IPS-18a (cell line): ENCODE results near the gene PQBP1.
A peak's percentile ranks its signal among the peaks of the same experiment; 100 is the strongest.

Experiments used
- H3K27ac ChIP-seq: one replicate; pipeline ENCODE4 v1.5.1; 2013; ENCODE audit warnings: low read length
- H3K27me3 ChIP-seq: one replicate; pipeline ENCODE4 v1.6.1; 2013; ENCODE audit warnings: mild to moderate bottlenecking, low read length; ENCODE audit not compliant: control insufficient read depth, insufficient read depth
- H3K36me3 ChIP-seq: one replicate; pipeline ENCODE4 v1.6.1; 2013; ENCODE audit warnings: low read depth, low read length; ENCODE audit not compliant: control insufficient read depth
- H3K4me1 ChIP-seq: one replicate; pipeline ENCODE4 v1.6.1; 2013; ENCODE audit warnings: low read depth, low read length; ENCODE audit not compliant: control insufficient read depth
- H3K4me3 ChIP-seq: one replicate; pipeline ENCODE4 v1.5.1; 2013; ENCODE audit warnings: low read length
- H3K9ac ChIP-seq: one replicate; pipeline ENCODE4 v1.6.1; 2013; ENCODE audit warnings: mild to moderate bottlenecking, low read length, moderate library complexity
- H3K9me3 ChIP-seq: one replicate; pipeline ENCODE4 v1.6.1; 2013; ENCODE audit warnings: low read depth, low read length; ENCODE audit not compliant: control insufficient read depth

Gene PQBP1

DNA sequence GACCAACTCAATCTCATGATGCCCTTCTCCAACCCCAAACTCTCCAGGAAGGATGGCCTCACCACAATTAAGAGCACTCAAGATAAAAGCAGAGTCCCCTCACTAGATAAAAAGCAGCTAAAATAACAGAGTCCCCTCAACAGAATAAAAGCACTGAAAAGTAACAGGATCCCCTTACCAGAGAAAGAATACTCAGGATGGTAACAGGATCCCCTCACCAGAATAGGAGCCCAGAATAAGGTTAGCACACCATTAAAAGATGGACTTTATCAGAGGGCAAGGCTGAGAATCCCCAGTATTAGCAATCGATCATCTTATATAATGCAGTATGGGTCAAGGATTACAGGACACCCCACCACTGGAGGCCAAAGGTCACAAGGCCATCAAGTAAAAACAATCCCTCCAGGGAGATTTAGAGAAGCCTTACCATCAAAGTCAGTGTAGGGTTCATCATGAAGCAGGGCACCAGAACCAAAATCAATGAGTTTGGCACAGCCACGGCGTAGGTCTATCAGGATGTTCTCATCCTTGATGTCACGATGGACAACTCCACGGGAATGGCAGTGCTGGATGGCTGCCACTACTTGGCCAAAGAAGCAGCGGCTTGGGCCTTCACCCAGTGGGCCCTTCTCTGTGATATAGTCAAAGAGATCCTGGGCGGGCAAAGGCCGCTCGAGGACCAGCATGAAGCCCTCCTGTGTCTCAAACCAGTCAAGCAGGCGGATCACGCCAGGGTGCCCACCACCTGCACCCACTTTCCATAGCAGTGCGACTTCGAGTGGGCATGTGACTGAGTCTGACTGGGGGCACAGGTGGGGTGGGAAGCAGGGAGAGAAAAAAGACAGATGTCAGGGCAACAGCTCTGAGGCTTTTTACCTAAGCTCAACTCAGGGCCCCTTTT, 17.1 kb downstream of the PQBP1 start:
- H3K36me3 ChIP-seq = peaks cover 34% of the 10 kb centered on the region
- no peaks in the 10 kb centered on the region for H3K27me3 ChIP-seq
- no peak overlapping the region for H3K4me3 ChIP-seq
- H3K27ac ChIP-seq = no peak overlapping the region
- peaks cover 4% of the 10 kb centered on the region for H3K9me3 ChIP-seq
- H3K9ac ChIP-seq = no peak overlapping the region
- peaks cover 2% of the 10 kb centered on the region for H3K4me1 ChIP-seq

DNA sequence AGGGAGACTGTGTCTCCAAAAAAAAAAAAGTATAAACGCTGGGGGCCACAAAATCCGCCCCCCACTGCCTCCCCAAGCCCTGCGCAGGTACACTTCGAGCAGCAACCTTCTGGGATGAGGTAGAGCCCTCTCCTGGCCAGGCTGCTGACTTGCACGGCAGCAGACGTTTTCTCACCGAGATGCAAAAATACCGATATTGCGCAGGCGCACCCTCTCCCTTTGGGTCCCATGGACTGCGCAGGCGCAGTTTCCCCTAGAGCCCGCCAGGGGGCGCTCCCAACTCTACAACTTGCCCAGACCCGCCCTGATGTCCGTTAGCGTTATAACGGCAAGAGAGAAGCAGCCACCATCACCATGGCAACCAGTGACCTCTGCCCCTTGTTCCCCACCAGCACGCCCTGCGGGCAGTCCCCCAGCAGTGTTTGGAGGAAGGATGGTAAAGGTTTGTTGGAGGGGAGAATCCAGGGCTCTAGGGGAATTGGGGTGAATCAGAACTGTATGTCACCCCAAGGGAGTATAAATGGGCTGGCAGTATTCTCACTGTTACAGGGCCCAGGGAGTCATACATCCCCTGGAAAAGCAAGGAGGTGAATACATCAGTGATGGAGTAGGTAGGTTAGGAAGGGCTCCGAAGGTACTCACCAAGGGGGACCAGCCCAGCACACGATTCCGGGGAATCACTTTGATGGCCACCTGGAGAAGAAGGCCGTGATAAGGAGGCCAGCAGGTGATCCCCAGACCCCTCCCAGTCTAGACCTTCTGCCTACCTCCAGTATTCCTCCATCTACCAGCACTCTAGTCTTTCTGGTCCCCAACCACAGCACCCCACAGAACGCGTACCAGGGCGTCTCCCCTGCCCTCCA, 19.6 kb downstream of the PQBP1 start:
- no peaks in the 10 kb centered on the region for H3K9me3 ChIP-seq
- no peaks in the 10 kb centered on the region for H3K27me3 ChIP-seq
- peak overlapping the region; percentile 38 for H3K27ac ChIP-seq
- peak overlapping the region; percentile 90 for H3K4me3 ChIP-seq
- H3K36me3 ChIP-seq = peaks cover 34% of the 10 kb centered on the region
- H3K9ac ChIP-seq = peak overlapping the region; percentile 40
- H3K4me1 ChIP-seq = peaks cover 11% of the 10 kb centered on the region

DNA sequence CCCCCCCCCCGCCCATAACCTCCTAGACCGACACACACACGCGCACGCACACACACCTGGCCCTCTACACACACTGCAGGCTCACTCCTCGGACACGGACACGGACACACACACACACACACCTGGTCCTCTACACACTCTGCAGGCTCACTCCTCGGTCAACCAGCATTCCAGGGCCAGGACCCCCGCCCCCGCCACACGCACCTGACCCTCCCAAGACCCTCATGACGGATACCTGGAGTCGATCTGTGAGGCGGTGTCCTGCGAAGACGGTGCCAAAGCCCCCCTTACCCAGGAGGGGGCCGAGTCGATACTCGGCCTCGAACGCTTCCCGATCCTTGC, 20.5 kb downstream of the PQBP1 start:
- no peaks in the 10 kb centered on the region for H3K9me3 ChIP-seq
- H3K27me3 ChIP-seq = no peaks in the 10 kb centered on the region
- peaks cover 11% of the 10 kb centered on the region for H3K4me1 ChIP-seq
- H3K36me3 ChIP-seq = peaks cover 29% of the 10 kb centered on the region
- no peak overlapping the region for H3K27ac ChIP-seq
- H3K4me3 ChIP-seq = peak overlapping the region; percentile 90
- H3K9ac ChIP-seq = peak overlapping the region; percentile 57

DNA sequence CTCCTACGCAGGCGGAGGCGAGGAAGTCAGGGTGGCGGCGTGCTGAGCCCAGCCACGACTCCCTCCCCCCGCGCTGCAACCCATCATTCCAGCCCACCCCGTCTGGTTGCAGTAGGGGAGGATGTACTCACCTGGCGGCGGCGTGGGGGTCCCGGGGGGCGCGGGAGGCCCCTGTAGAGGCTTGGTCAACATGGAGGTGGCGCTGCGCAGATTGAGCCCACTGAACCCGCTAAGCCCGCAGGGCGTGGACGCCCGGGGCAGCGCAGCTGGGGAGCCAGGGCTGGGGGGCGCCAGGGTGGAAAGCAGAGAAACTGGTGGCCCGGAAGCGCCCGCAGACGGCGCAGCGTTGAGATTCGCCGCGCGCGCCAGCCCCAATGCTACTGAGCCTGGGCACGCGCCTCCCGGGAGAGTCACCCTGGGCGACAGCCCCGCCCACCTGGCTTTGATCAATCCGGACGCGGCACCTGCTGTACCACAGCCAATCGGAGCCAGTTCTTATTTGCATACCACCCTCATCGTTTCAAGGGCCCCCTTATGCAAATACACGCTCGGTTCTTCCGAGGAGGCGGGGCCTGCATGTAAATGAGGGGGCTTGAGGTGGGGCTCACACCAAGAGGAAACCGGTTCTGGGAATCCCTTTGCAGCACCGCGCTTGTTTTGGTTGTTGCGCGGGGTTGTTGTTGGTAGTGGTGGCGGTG, 21.1 kb downstream of the PQBP1 start, which contains the start of gene PIM2:
TSS of gene PIM2 (minus strand) at position 382 of the 698 bp plus-strand sequence. CDS start at position 192, 190 bp downstream.
- Histone ChIP-seq H3K4me3 (peak within 1 kb of the TSS; percentile 90), H3K36me3 (peaks cover 26% of the 10 kb centered on the region), H3K9ac (peak within 1 kb of the TSS; percentile 75), H3K9me3 (no peaks in the 10 kb centered on the region), H3K27me3 (no peaks in the 10 kb centered on the region), H3K27ac (peak within 1 kb of the TSS; percentile 55), H3K4me1 (peaks cover 11% of the 10 kb centered on the region)

DNA sequence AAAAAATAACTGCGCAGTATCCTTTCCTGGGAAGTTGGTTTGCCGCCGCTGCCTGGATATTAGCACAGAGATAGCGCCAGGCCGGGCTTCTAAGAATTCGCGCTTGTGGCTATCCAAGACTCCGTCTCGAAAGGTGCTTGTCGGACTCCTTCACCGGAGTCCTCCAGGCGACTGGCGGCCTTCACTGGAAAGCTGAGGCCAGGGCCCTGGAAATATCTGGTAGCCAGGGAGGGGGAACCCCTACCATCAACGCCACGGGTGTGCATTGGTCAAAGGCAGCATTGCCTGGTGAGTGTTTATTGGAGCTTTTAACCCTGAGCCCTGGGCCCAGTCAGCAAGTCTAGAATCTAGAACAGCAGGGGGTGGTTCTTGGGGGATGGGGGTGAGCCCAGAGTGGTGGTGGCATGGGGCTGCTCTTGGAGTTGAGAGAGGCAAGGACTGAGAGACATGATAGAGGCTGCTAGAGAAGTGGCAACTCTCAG, 21.7 kb downstream of the PQBP1 start:
- peaks cover 20% of the 10 kb centered on the region for H3K36me3 ChIP-seq
- peak overlapping the region; percentile 90 for H3K4me3 ChIP-seq
- peaks cover 11% of the 10 kb centered on the region for H3K4me1 ChIP-seq

DNA sequence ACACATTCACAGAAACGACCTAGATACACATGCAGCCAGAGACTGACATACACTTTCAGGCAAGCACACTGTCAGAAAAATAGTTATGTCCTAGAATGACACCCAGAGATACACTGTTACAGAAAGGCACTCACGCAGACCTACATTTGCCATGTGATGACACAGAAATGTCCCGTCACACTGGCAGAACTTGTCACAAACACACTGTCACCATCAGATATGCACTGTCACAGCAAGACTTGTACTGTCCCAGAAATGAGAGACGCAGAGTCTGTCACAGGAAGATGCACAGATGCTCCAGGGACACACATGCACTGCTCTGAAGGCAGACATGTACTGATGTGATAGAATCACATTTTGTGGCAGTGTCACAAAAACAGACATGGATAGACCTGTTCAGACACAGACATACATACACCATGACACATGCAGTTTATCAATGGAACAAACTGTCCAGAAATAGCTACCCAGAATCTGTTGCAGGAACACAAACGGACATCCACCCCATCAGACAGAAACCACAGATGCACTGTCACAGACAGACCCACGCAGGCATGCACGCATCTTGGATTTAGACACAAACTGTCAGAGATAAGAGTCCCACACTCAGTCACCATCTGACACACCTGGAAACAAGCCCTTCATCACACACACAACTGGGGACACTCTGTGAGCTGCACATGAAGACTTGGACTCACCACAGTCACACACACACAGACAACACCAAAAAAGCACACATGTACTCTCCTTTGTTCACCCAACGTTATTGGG, 22.4 kb downstream of the PQBP1 start:
- Histone ChIP-seq H3K27me3 (no peaks in the 10 kb centered on the region), H3K4me1 (peaks cover 11% of the 10 kb centered on the region), H3K27ac (no peak overlapping the region), H3K4me3 (peak overlapping the region; percentile 90), H3K9ac (peak overlapping the region; percentile 75), H3K36me3 (peaks cover 13% of the 10 kb centered on the region), H3K9me3 (no peaks in the 10 kb centered on the region)

More for the DNA sequence above, 21.7 kb downstream of the PQBP1 start:
- H3K27ac ChIP-seq = peak overlapping the region; percentile 55
- H3K27me3 ChIP-seq = no peaks in the 10 kb centered on the region
- peak overlapping the region; percentile 75 for H3K9ac ChIP-seq
- no peaks in the 10 kb centered on the region for H3K9me3 ChIP-seq

DNA sequence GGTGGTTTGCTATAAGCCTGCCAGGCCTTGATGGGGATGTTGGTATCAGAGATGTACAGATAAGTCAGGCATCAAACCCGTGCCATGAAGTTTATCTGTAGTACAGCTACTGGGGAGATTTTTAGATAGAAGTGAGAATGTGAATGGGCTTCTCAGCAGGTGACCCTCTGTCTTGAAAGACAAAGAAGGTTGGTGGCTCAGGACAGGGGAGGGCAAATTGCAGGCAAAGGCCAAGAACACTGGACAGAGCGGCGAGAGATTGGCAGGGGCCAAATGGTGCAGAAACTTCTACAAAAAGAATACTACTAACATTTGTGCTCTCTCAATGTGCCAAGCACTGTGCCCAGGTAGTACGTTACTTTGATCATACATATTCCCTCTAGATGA, 23.0 kb downstream of the PQBP1 start:
- Histone ChIP-seq H3K27me3 (no peaks in the 10 kb centered on the region), H3K4me1 (peaks cover 11% of the 10 kb centered on the region), H3K36me3 (peaks cover 14% of the 10 kb centered on the region), H3K4me3 (peak overlapping the region; percentile 90), H3K9ac (peak overlapping the region; percentile 13), H3K27ac (no peak overlapping the region), H3K9me3 (no peaks in the 10 kb centered on the region)

DNA sequence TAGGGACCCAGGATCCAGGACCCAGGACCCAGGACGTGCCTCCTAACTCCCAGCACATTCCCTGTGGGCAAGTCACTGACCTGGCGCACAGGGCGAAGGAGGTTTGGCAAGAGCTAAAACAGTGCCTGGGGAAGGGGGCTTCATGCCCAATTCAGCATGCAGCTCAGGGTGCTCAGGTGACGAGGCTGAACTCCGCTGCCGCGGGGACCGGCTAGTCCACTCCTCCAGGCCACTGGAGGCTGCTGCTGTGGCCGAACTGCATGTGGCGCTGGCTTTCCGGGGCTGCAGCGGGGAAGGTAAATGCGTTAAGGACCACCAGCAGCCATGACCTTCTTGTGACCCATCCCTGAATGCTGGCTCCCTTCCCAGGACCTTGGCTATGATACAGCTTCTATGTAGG, 26.0 kb downstream of the PQBP1 start:
- H3K4me1 ChIP-seq = peaks cover 20% of the 10 kb centered on the region
- no peaks in the 10 kb centered on the region for H3K27me3 ChIP-seq
- H3K9ac ChIP-seq = no peak overlapping the region
- no peaks in the 10 kb centered on the region for H3K9me3 ChIP-seq
- no peak overlapping the region for H3K4me3 ChIP-seq
- no peak overlapping the region for H3K27ac ChIP-seq
- peaks cover 8% of the 10 kb centered on the region for H3K36me3 ChIP-seq

DNA sequence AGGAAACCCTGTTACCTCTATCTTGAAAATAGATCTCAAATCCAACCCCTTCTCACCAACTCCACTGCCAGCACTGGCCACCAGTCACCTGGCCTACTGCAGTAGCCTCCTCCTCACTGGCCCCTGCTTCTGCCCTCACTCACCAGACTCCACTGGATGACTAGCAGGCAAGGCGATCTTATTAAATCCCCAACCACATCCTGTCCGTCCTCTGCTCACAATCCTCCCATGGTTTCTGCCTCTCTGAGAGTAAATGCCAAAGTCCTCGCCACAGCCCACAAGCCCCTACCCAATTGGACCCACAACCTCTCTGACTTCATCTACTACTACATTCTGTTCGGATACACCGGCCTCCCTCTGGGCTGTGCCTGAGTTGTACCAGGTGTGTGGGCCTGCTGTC, 26.5 kb downstream of the PQBP1 start:
- peaks cover 20% of the 10 kb centered on the region for H3K4me1 ChIP-seq
- no peak overlapping the region for H3K4me3 ChIP-seq
- no peak overlapping the region for H3K27ac ChIP-seq
- H3K9ac ChIP-seq = no peak overlapping the region
- H3K27me3 ChIP-seq = no peaks in the 10 kb centered on the region
- peaks cover 8% of the 10 kb centered on the region for H3K36me3 ChIP-seq
- H3K9me3 ChIP-seq = no peaks in the 10 kb centered on the region

DNA sequence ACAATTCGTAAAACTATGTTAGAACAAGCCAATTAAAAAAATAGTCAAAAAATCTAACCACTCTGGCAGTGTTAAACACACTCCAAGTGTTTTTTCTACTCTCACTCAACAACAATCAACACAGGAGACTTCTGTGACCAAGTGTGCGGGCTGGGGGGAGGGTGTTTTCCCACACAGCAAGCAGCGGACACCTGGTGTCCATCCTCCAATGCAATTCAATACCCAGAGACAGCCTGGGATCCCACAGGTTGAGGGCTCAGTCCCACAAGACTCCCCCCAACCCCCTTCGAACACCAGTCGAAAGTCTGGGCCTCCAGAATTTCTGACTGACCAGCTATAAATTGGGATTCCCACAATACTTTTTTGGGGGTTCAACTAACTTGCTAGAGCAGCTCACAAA, 29.4 kb downstream of the PQBP1 start:
- peak overlapping the region; percentile 40 for H3K4me3 ChIP-seq
- H3K36me3 ChIP-seq = peaks cover 13% of the 10 kb centered on the region
- H3K4me1 ChIP-seq = peaks cover 9% of the 10 kb centered on the region
- peak overlapping the region; percentile 10 for H3K9ac ChIP-seq
- no peaks in the 10 kb centered on the region for H3K27me3 ChIP-seq
- peak overlapping the region; percentile 57 for H3K27ac ChIP-seq
- no peaks in the 10 kb centered on the region for H3K9me3 ChIP-seq
